Psoas muscle (tissue), 8 donors: ENCODE data around the gene FBXW12. TPM values are rescaled to one million over a fixed set of nuclear protein-coding genes. Genes with fewer than 3 reads are reported as not detected.
"Not testable (repeated sequence)": the region's sequence is repeated elsewhere in the genome, so short reads cannot be mapped to it uniquely, and the experiment has no call there.

ENCODE experiments used
- ATAC-seq, 4 donors: fragments of 200-7000 bp; cut with Tn5 transposase; one replicate each; pipeline ENCODE4 v1.9.1; 2020; ENCODE audit warnings: moderate library complexity in 3 of 4, mild to moderate bottlenecking in 2 of 4
- DNase-seq, 2 donors: peaks; one replicate each; pipeline ENCODE4 v3.0.0-alpha.2; 2020
- H3K27ac ChIP-seq: fragments of 200-600 bp; one replicate; pipeline ENCODE4 v1.8.0; 2022
- H3K27me3 ChIP-seq, 3 donors: fragments of 200-600 bp in 1 of 3; one replicate each; pipeline versions ENCODE4 v1.6.1 to v1.8.0; 2013 to 2022; ENCODE audit warnings: low read length in 2 of 3, mild to moderate bottlenecking in 2 of 3, moderate library complexity in 1 of 3; ENCODE audit not compliant: insufficient read depth in 3 of 3
- H3K36me3 ChIP-seq, 2 donors: fragments of 200-600 bp in 1 of 2; one replicate each; pipeline versions ENCODE4 v1.6.1 to v1.8.0; 2013 to 2022; ENCODE audit warnings: low read depth in 1 of 2, mild to moderate bottlenecking in 1 of 2, moderate library complexity in 1 of 2; ENCODE audit not compliant: insufficient read depth in 1 of 2
- H3K4me1 ChIP-seq: fragments of 200-600 bp; one replicate; pipeline ENCODE4 v1.8.0; 2022
- H3K4me3 ChIP-seq: fragments of 200-600 bp; one replicate; pipeline ENCODE4 v1.8.0; 2022; ENCODE audit warnings: mild to moderate bottlenecking
- H3K9me3 ChIP-seq: fragments of 200-600 bp; one replicate; pipeline ENCODE4 v1.8.0; 2022
- WGBS, 3 donors: extraction: QIAGEN DNeasy Blood & Tissue Kit; methylation state at CpG; one replicate each; pipeline versions ENCODE4 v1.1.6 to v1.1.7; 2013; 5-methylcytosine and 5-hydroxymethylcytosine counted together
- intact Hi-C, 2 donors: fragments of 100-400 bp; cut with DNase I; formaldehyde crosslinking; loops; one replicate each; pipeline versions ENCODE4 v1.11.0 to v1.14.2; 2022
- long read RNA-seq, 2 donors: library from polyadenylated mRNA; unstranded; transcript quantifications; one replicate each; pipeline ENCODE4 v2.0.0, GENCODE V29; 2021
- polyA plus RNA-seq, 3 donors: library from polyadenylated mRNA; stranded (reverse); fragments of 200-250 nt; gene quantifications; one replicate each; pipeline ENCODE4 v1.2.3, GENCODE V29; 2013
- total RNA-seq, 4 donors: library from RNA; stranded (reverse); fragmentation: NEBNext Ultra II Directional in 2 of 4; extraction: Animal tissue kit (Norgen Biotek cat#: 25700) in 2 of 4; gene quantifications; one replicate each; pipeline versions ENCODE4 v1.2.1 to v1.2.4, GENCODE V29; 2021 to 2023
- TF ChIP-seq, protein P1 (sequence below): fragments of 200-600 bp; IDR thresholded peaks from one replicate; pipeline ENCODE4 v1.8.0; 2022; ENCODE audit warnings: antibody characterized with exemption
- donor health status: healthy with polysubstance abuse.
- donor health status: DM: no; HTN: no; CAD: no; lungs with moderate emphysema.
- donor health status: Bipolar disorder and iron deficiency.
- donor health status: healthy.
- donor health status: DM: yes; HTN: yes; CAD: no.
- donor health status: DM: no; HTN: no; CAD: no.
- donor health status: DM: no; HTN: no; CAD: no.
- donor health status: DM: yes; HTN: yes; CAD: no.

Gene FBXW12, protein sequence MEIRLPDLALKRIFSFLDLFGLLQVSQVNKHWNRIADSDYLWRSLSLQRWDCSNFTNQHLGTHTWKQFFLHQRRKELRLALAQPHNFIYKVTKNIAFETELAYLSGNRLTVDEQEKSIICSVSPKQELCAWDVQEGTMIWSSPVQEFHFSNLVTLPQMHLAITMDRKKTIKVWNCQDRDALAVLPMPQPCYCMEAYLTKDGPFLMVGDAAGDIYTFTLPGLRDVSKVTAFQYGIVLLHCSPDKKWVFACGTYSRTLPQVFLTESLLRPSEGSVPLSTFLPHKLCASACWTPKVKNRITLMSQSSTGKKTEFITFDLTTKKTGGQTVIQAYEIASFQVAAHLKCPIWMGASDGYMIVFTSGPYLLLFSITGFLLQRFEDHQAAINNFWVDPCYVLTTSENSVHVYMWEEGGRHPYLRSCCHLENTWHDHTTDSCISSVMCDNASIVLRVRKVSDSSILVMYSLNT
- total RNA-seq: not detected
- under 1 TPM in 1 of 3 donors, not detected in 2; 0.01 TPM for polyA plus RNA-seq
- long read RNA-seq, donor 1: 0 reads
- long read RNA-seq, donor 2: 0 reads

DNA sequence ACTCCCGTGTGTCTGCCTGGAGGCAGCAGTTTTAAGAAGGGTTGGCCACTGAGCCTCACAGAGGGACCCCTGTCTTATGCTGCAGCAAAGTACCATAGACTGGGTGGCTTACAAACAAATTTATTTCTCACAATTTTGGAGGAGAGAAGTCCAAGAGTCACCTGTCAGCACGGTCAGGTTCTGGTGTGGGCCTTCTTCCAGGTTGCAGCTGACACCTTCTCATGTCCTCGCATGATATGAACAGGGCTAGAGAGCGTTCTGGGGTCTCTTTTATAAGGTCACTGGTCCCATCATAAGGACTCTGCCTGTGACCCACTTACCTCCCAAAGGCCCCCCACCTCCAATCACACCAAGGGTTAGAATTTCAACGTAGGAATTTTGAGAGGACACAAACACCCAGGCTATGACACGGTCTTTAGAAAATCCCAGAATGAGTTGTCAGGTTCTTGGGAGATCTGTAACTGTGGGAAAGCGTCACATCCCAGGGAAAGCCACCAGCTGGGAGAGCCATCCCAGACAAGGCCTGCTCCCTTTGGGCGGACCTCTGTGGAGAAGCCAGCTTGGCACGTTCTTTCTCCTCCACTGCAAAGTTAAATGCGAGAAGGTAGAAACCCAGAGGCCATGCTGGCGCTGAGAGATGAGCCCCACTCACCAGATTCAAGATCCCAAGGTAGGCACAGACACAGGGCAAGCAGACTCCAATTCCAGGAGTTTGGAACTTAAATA is at the start of gene FBXW12:
Gene FBXW12 (plus strand): TSS at position 569 of the 726 bp plus-strand sequence. CDS start 549 bp downstream, outside the sequence.
- TF ChIP-seq, protein P1, sequence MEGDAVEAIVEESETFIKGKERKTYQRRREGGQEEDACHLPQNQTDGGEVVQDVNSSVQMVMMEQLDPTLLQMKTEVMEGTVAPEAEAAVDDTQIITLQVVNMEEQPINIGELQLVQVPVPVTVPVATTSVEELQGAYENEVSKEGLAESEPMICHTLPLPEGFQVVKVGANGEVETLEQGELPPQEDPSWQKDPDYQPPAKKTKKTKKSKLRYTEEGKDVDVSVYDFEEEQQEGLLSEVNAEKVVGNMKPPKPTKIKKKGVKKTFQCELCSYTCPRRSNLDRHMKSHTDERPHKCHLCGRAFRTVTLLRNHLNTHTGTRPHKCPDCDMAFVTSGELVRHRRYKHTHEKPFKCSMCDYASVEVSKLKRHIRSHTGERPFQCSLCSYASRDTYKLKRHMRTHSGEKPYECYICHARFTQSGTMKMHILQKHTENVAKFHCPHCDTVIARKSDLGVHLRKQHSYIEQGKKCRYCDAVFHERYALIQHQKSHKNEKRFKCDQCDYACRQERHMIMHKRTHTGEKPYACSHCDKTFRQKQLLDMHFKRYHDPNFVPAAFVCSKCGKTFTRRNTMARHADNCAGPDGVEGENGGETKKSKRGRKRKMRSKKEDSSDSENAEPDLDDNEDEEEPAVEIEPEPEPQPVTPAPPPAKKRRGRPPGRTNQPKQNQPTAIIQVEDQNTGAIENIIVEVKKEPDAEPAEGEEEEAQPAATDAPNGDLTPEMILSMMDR: no peak
- H3K9me3 ChIP-seq: no peaks in the 10 kb centered on the region
- no peaks in the 10 kb centered on the region for H3K27me3 ChIP-seq
- DNase-seq: no peak
- no peak for ATAC-seq
- no peak within 1 kb of the TSS for H3K4me3 ChIP-seq
- no peaks in the 10 kb centered on the region for H3K36me3 ChIP-seq
- 82 to 84% (median 82%) methylated on average over 11 of the region's 11 CpGs for WGBS, 3 donors
- H3K4me1 ChIP-seq: no peaks in the 10 kb centered on the region
- intact Hi-C loops: no loop called here
- H3K27ac ChIP-seq: no peak within 1 kb of the TSS

DNA sequence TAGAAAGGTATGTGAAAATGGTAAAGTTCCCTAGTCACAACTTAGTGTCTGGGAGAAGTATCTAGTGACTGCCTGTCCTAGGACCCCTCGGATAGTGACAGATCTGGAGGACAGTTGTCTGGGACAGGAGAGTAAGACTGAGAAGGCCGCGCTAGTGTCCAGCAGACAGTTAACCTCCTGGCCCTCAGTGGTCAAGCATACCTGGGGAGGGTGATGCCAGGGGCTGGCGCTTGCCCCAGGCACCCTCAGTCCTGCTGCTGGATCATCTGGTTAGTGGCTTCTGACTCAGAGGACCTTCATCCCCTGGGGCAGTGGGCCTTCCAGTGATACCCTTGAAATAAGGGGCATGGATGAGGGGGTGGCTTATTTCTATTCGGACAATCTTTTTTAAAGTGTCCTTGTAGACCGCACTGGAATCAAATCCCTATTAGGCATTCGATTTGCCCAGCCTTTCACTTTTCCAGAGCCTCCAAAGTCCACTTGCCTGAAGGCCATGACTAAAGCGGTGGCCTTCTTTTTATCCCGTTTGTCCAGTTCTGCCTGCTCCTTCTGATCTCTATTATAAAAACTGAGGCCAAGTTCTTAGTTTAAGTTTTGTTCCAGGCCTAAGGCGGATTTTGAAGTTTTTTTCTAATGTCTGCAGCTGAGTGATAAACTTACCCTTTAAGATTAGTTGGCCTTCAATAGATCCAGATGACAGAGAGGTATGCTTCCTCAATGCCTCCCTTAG is 40.1 kb upstream of the FBXW12 start:
- H3K36me3 ChIP-seq, H3K27me3 ChIP-seq, H3K4me1 ChIP-seq, DNase-seq, H3K4me3 ChIP-seq, intact Hi-C loops, ATAC-seq, H3K9me3 ChIP-seq, H3K27ac ChIP-seq: not testable (repeated sequence)
- 81 to 94% (median 92%) methylated on average over 10 of the region's 10 CpGs for WGBS, 3 donors

DNA sequence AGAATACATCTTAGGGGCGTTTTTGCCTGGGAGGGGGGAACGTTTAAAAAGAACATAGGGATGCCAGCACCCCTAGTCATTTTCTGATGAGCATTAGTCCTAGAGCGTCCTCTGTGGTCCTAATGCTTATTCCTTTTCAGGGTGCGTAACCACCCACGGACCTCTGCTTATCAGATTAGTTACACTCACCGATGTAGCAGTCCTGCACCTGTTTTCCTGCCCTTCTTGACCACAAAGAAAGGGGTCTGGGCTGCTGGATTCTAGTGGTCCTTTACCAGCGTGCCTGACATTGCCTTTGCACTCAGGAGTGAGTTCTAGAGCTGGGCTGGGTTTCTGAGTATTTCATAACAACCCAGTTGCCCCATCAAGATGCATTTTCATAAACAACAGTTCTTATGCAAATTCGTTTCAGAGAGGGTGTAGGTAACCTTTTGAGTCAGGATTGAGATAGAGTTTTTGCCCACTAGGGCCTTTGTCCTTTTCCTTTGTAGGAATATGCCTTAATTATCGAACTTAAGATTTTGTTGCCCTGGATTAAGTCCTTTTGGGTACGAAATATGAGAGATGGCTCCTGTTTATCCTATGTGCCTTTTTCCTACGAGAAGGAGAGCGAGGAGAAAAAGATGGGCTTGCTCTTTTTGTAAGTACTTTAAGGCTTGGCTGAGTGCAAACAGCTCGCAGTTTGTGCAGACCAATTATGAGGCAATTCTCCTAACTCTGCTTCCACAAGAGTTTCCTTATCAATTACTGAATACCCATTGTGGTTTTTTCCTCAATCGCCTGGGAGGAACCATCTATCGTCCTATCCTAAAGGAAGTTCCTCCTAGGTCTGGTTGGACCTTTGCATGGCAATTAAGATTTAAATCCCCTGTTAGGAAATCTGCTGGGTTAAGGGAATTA is 38.4 kb upstream of the FBXW12 start, which contains the start of gene SPINK8:
Gene SPINK8 (minus strand): TSS at position 316 of the 900 bp plus-strand sequence. CDS start 5,320 bp downstream, outside the sequence.
- H3K27me3 ChIP-seq, H3K36me3 ChIP-seq, ATAC-seq, H3K4me3 ChIP-seq, intact Hi-C loops, H3K9me3 ChIP-seq, DNase-seq, H3K27ac ChIP-seq, H3K4me1 ChIP-seq: not testable (repeated sequence)
- WGBS, 3 donors: 61 to 70% (median 65%) methylated on average over 15 of the region's 15 CpGs

DNA sequence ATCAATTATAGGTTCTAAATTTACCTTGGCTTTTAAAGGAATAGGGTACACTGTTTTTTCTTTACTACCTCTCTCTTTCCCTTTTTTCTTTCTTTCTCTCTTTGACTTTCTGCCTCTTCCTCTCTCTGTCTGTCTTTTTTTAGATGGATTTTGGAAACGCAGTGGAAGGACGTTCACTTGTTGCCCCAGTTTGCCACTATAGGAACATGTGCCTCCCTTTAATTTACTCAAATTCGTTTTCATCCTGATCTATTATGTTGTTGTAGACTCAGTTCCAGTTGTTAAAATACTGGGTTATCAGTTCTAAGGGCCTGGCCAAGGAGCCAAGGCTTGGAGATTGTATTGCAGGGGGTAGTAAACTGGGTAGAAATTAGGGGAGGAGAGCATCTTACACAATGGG is 37.4 kb upstream of the FBXW12 start:
- H3K27me3 ChIP-seq: peaks cover 0 to 5% (median 0%) of the 10 kb centered on the region in 3 donors
- ATAC-seq: no peak
- TF ChIP-seq, protein P1: no peak
- no peak overlapping the region for H3K27ac ChIP-seq
- H3K36me3 ChIP-seq: no peaks in the 10 kb centered on the region
- 73 to 80% (median 79%) methylated on average over 3 of the region's 3 CpGs for WGBS, 3 donors
- H3K4me3 ChIP-seq: no peak overlapping the region
- intact Hi-C loops: no loop called here
- DNase-seq: no peak
- no peaks in the 10 kb centered on the region for H3K9me3 ChIP-seq
- no peaks in the 10 kb centered on the region for H3K4me1 ChIP-seq

DNA sequence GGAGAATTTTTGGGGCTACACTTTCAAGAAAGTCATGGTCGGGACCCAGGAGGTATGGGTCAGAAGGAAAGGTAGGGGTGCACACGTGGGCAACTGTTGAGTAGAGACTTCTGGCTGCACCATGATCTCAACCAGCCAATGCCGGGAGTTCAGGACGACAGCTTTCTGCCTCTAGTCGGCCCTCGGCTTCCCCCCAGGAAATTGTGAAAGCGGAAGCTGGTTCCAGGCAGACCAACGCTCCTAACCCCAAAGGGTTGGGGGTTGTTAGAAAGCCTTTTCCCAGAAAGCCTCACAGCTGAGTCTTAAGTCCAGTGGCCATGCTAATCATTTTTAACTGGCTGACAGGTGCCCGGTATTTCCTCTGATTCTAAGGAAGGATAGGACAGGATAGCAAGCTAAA is 36.7 kb upstream of the FBXW12 start:
- H3K36me3 ChIP-seq, H3K27me3 ChIP-seq, intact Hi-C loops, ATAC-seq, H3K27ac ChIP-seq, H3K4me1 ChIP-seq, H3K4me3 ChIP-seq, H3K9me3 ChIP-seq: not testable (repeated sequence)
- DNase-seq: peak in 1 of 2 donors; percentile 14
- 71 to 78% (median 75%) methylated on average over 9 of the region's 9 CpGs for WGBS, 3 donors

DNA sequence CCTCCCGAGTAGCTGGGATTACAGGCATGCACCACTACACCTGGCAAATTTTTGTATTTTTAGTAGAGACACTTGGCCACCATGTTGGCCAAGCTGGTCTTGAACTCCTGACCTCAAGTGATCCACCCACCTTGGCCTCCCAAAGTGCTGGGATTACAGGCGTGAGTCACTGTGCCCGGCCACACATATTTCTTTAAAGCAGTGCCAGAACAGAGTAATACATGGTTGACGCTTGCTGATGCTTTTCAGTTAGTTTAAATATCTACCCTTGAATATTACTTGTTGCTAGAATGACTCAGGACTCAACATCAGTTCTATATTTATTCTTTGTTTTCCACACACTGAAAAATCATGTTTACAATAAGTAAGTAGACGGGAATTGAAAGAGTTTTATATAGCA is 34.5 kb upstream of the FBXW12 start:
- intact Hi-C loops, ATAC-seq: not testable (repeated sequence)
- 68 to 80% (median 70%) methylated on average over 5 of the region's 5 CpGs for WGBS, 3 donors

More for the DNA sequence above, 34.5 kb upstream of the FBXW12 start:
- not testable (repeated sequence) for H3K9me3 ChIP-seq, DNase-seq, H3K27ac ChIP-seq, H3K36me3 ChIP-seq, H3K4me3 ChIP-seq, H3K27me3 ChIP-seq, H3K4me1 ChIP-seq
